ENCODE results near the gene WNK2. TPM values are rescaled to one million over a fixed set of nuclear protein-coding genes. Genes with fewer than 3 reads are reported as not detected.
"Not testable (repeated sequence)": the region's sequence is repeated elsewhere in the genome, so short reads cannot be mapped to it uniquely, and the experiment has no call there.

Gene WNK2
- total RNA-seq, 4 donors from 2014 or later, result 3.8 to 17.7 (median 9.0) TPM

DNA sequence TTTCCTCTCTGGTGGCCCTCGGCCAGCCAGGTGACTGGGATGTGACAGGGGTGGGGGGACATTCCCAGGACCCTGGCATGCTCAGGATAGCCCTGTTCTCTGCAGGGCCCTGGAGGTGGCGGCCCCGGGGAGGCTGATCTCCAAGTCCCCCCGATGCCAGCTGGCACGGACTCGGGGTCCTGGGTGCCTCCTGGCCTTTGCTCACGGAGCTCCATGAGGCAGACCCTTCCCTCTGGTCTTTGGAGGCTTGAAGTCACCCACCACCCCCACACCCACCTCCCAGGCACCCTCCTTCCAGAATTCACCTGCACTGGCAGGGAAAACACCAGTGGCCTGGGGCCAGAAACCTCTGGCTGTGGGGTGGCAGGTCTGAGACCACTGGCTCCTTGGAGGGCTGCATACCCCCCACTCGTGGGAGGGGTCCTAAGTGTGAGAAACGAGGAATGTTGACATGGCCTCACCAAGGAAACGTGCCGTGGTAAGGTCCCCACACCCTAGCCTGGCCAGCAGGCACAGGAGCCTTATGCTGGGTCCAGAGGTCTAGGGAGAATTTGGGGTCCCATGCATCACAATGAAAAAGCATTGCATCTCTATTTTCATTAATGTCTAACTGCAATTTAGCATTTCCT lies 136.8 kb downstream of the WNK2 start:
- no peak for TF ChIP-seq EP300 (IDR thresholded peaks at IDR 0.05)
- TF ChIP-seq, protein P1, sequence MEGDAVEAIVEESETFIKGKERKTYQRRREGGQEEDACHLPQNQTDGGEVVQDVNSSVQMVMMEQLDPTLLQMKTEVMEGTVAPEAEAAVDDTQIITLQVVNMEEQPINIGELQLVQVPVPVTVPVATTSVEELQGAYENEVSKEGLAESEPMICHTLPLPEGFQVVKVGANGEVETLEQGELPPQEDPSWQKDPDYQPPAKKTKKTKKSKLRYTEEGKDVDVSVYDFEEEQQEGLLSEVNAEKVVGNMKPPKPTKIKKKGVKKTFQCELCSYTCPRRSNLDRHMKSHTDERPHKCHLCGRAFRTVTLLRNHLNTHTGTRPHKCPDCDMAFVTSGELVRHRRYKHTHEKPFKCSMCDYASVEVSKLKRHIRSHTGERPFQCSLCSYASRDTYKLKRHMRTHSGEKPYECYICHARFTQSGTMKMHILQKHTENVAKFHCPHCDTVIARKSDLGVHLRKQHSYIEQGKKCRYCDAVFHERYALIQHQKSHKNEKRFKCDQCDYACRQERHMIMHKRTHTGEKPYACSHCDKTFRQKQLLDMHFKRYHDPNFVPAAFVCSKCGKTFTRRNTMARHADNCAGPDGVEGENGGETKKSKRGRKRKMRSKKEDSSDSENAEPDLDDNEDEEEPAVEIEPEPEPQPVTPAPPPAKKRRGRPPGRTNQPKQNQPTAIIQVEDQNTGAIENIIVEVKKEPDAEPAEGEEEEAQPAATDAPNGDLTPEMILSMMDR (IDR thresholded peaks at IDR 0.05), result no peak
- no peak for TF ChIP-seq POLR2A (IDR thresholded peaks at IDR 0.05)
- Histone ChIP-seq H3K4me1 (no peaks in the 10 kb centered on the region), H3K27ac (no peak overlapping the region), H3K9me3 (no peaks in the 10 kb centered on the region), H3K36me3 (no peaks in the 10 kb centered on the region), H3K4me3 (no peak overlapping the region), H3K27me3 (no peaks in the 10 kb centered on the region)
- no peak for DNase-seq (ENCODE audit: low spot score in 2 of 2)
- WGBS, 2 donors, result 83% methylated on average over 11 of the region's 11 CpGs

DNA sequence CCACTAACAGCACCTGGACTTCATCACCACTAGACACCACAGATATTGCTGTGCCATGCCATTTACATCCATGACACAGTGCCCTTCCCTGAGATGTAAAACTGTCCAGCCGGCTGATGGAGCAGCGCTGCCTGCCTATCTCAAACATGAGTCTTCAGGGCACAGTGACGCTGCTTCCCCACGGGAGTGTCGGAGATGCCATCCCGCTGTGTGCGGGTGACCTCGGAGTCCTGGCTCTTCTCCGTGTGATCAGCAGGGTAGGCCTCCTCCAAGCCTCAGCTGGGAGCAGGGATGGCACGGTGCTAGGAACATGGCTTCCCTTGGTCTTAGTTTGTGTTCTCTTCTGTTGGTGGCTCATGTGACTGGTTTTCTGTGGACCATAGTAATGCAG lies 137.3 kb downstream of the WNK2 start:
- WGBS, 2 donors, result 92 to 94% methylated on average over 10 of the region's 10 CpGs
- Histone ChIP-seq H3K4me1 (no peaks in the 10 kb centered on the region), H3K27me3 (no peaks in the 10 kb centered on the region), H3K9me3 (no peaks in the 10 kb centered on the region), H3K27ac (no peak overlapping the region), H3K4me3 (no peak overlapping the region), H3K36me3 (no peaks in the 10 kb centered on the region)
- DNase-seq (ENCODE audit: low spot score in 2 of 2), result no peak
- TF ChIP-seq EP300 (IDR thresholded peaks at IDR 0.05) (no peak), POLR2A (IDR thresholded peaks at IDR 0.05) (no peak)
- TF ChIP-seq, protein P1 (IDR thresholded peaks at IDR 0.05), result no peak

- DNase-seq (ENCODE audit: low spot score in 2 of 2), result not testable (repeated sequence)
Observed at GRCh38 chr9:93323446-93323954, 139.6 kb downstream of the WNK2 start.

DNA sequence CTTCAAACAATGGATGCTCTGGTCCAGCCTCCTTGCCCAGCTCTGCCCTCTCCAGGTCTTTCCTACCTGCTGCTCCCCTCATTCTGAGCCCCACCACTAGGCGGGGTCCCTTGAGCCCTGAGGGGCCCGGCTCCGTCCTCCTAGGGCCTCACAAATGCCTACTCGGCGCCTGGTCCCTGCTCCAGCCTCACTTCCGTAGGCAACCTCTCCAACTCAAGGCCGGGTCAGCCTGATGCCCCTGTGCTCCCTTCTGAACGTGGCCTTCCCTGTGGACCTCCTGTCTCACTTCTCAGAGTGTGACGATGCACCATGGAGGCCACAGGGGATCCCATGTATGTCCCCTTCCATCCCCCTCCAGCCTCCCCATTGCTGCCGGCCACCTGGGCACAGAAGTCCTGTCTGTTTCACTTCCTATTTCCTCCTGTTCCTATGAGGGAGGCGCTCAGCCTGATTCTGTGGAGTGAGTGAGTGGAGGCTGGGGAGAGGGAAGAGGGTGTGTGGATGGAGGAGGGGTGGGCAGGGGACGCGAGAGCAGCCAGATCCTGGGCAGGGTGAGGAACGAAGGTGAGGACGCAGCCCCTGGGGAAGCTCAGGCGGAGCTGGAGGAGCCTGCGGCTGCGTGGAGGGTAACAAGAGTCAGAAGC lies 140.4 kb downstream of the WNK2 start:
- 75 to 76% methylated on average over 18 of the region's 18 CpGs for WGBS, 2 donors

More at GRCh38 chr9:93323446-93323954, 139.6 kb downstream of the WNK2 start:
- not testable (repeated sequence) for H3K9me3 ChIP-seq, H3K4me1 ChIP-seq, H3K4me3 ChIP-seq, H3K27me3 ChIP-seq, H3K27ac ChIP-seq, H3K36me3 ChIP-seq
- 84 to 94% methylated on average over 6 of the region's 6 CpGs for WGBS, 2 donors

DNA sequence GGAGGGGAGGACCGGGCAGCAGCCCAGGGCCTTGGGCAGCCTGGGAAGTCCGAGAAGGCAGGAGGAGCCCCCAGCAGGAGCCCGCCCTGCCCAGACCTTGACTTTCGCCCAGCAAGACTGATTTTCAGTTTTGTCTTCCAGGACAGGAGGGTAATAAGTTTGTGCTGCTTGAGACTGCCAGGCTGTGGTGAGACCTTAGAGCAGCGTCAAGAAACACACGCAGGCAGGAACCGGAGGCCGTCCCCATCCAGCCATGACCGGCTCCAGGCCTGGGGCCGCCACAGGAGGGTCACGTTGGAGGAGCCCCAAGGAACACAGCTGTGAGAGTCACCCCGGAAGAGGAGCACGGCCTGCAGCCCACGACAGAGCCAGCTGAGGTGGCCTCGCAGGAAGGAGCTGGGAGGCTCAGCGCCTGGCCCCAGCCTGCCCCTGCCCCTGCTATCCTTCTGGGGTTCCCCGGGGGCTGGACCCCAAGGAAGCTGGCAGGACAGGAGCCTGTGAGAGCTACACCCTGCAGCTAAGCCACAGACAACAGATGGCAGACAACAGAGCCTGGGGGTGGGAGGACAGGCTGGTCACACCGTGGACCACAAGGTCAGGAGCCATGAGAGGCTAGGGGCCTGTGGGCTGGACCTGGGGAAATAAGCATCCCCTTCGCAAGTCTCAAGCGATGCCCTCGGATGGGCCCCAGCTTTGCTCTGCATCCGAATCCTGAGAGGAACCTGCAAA lies 141.5 kb downstream of the WNK2 start:
- TF ChIP-seq EP300 (IDR thresholded peaks at IDR 0.05) (no peak), POLR2A (IDR thresholded peaks at IDR 0.05) (no peak)
- TF ChIP-seq, protein P1 (IDR thresholded peaks at IDR 0.05), result no peak
- 84 to 87% methylated on average over 9 to 21 of the region's 22 CpGs for WGBS, 2 donors
- H3K36me3 ChIP-seq, result no peaks in the 10 kb centered on the region

More for the DNA sequence above, 140.4 kb downstream of the WNK2 start:
- Histone ChIP-seq H3K27me3 (no peaks in the 10 kb centered on the region), H3K36me3 (no peaks in the 10 kb centered on the region), H3K27ac (no peak overlapping the region), H3K4me3 (no peak overlapping the region), H3K4me1 (no peaks in the 10 kb centered on the region), H3K9me3 (no peaks in the 10 kb centered on the region)
- TF ChIP-seq EP300 (IDR thresholded peaks at IDR 0.05) (no peak), POLR2A (IDR thresholded peaks at IDR 0.05) (no peak)
- TF ChIP-seq, protein P1 (IDR thresholded peaks at IDR 0.05), result no peak
- DNase-seq (ENCODE audit: low spot score in 2 of 2), result no peak

More for the DNA sequence above, 141.5 kb downstream of the WNK2 start:
- H3K9me3 ChIP-seq, result no peaks in the 10 kb centered on the region
- no peak overlapping the region for H3K4me3 ChIP-seq
- no peaks in the 10 kb centered on the region for H3K4me1 ChIP-seq
- no peak overlapping the region for H3K27ac ChIP-seq
- H3K27me3 ChIP-seq, result no peaks in the 10 kb centered on the region
- no peak for DNase-seq (ENCODE audit: low spot score in 2 of 2)
